ENCODE measurements around the gene TFAP2B. TPM values are rescaled to one million over a fixed set of nuclear protein-coding genes. Genes with fewer than 3 reads are reported as not detected.

TFAP2B gene
- total RNA-seq, 2 donors from 2014 or later = not detected

DNA sequence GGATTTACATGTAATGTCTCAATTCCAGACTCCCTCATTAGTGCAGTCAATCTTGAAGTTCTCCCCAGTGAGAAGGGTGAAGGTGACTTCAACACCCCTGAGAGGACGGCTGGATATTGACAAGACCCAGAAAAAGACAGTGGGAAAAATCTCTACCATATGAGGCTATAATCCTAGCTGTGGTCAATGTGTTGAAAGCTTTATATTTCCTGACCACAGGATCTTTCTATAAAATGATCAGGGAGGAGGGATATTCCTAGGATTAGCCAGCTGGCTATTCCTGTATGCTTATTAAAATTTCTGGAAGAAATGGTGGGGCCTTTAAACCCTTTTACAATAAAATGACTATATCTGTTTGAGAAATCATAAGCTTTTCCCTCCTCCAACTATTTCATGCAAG lies 43.0 kb downstream of the TFAP2B start:
- H3K27ac ChIP-seq (ENCODE audit: low read depth, low read length) = no peak overlapping the region
- H3K9me3 ChIP-seq (ENCODE audit: control insufficient read depth, low read length) = no peaks in the 10 kb centered on the region
- H3K4me3 ChIP-seq (ENCODE audit: low read length) = no peak overlapping the region
- no peaks in the 10 kb centered on the region for H3K4me1 ChIP-seq (ENCODE audit: control insufficient read depth, insufficient read depth, low read length)
- Mint-ChIP-seq H3K4me1 (peaks cover 13% of the 10 kb centered on the region), H3K36me3 (ENCODE audit: low read depth) (no peaks in the 10 kb centered on the region), H3K4me3 (no peak overlapping the region), H3K27ac (no peak overlapping the region), H3K9me3 (no peaks in the 10 kb centered on the region), H3K27me3 (ENCODE audit: insufficient read depth) (peaks cover 74% of the 10 kb centered on the region)
- TF ChIP-seq, protein P1, sequence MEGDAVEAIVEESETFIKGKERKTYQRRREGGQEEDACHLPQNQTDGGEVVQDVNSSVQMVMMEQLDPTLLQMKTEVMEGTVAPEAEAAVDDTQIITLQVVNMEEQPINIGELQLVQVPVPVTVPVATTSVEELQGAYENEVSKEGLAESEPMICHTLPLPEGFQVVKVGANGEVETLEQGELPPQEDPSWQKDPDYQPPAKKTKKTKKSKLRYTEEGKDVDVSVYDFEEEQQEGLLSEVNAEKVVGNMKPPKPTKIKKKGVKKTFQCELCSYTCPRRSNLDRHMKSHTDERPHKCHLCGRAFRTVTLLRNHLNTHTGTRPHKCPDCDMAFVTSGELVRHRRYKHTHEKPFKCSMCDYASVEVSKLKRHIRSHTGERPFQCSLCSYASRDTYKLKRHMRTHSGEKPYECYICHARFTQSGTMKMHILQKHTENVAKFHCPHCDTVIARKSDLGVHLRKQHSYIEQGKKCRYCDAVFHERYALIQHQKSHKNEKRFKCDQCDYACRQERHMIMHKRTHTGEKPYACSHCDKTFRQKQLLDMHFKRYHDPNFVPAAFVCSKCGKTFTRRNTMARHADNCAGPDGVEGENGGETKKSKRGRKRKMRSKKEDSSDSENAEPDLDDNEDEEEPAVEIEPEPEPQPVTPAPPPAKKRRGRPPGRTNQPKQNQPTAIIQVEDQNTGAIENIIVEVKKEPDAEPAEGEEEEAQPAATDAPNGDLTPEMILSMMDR (conservative IDR thresholded peaks at IDR 0.05) = no peak
- H3K36me3 ChIP-seq (ENCODE audit: control insufficient read depth, insufficient read depth, low read length) = no peaks in the 10 kb centered on the region
- no peak for DNase-seq
- peaks cover 63% of the 10 kb centered on the region for H3K27me3 ChIP-seq (ENCODE audit: control insufficient read depth, insufficient read depth, low read length, poor library complexity, severe bottlenecking)
- 0% methylated on average over 1 of the region's 1 CpG; no CpG with 5 or more reads in 1 of the 2 experiments for WGBS, 2 experiments (ENCODE audit: insufficient coverage in 1 of 2, insufficient read length in 1 of 2)
- no peak overlapping the region for H3K9ac ChIP-seq (ENCODE audit: extremely low read depth, low read length, poor library complexity, severe bottlenecking)

DNA sequence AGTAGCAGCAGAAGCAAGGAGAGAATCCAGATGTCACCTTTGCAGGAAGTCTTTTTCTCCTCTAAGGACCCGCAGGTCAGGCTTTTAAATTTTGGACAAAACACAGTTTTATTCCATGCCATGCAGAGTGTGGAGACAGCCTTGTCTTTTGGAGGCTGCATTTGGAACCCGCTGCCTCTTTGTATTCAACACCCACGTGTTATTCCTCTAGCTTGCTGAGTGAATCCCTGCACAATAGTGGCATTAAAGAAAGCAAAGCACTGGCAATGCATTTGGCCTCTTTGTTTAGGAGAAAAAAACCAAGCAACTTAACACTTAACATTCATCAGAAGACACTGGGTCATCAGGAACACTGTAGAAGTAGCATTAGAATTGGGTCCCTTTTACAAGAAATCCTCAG lies 43.5 kb downstream of the TFAP2B start:
- Mint-ChIP-seq H3K4me3 (no peak overlapping the region), H3K4me1 (peaks cover 13% of the 10 kb centered on the region), H3K36me3 (ENCODE audit: low read depth) (no peaks in the 10 kb centered on the region), H3K27me3 (ENCODE audit: insufficient read depth) (peaks cover 72% of the 10 kb centered on the region), H3K9me3 (no peaks in the 10 kb centered on the region), H3K27ac (no peak overlapping the region)
- Histone ChIP-seq H3K4me1 (ENCODE audit: control insufficient read depth, insufficient read depth, low read length) (no peaks in the 10 kb centered on the region), H3K27me3 (ENCODE audit: control insufficient read depth, insufficient read depth, low read length, poor library complexity, severe bottlenecking) (peaks cover 67% of the 10 kb centered on the region), H3K27ac (ENCODE audit: low read depth, low read length) (no peak overlapping the region), H3K9ac (ENCODE audit: extremely low read depth, low read length, poor library complexity, severe bottlenecking) (no peak overlapping the region), H3K4me3 (ENCODE audit: low read length) (no peak overlapping the region), H3K36me3 (ENCODE audit: control insufficient read depth, insufficient read depth, low read length) (no peaks in the 10 kb centered on the region), H3K9me3 (ENCODE audit: control insufficient read depth, low read length) (no peaks in the 10 kb centered on the region)
- no peak for DNase-seq
- 67 to 72% methylated on average over 3 of the region's 3 CpGs for WGBS, 2 experiments (ENCODE audit: insufficient coverage in 1 of 2, insufficient read length in 1 of 2)
- TF ChIP-seq, protein P1 (conservative IDR thresholded peaks at IDR 0.05) = no peak

DNA sequence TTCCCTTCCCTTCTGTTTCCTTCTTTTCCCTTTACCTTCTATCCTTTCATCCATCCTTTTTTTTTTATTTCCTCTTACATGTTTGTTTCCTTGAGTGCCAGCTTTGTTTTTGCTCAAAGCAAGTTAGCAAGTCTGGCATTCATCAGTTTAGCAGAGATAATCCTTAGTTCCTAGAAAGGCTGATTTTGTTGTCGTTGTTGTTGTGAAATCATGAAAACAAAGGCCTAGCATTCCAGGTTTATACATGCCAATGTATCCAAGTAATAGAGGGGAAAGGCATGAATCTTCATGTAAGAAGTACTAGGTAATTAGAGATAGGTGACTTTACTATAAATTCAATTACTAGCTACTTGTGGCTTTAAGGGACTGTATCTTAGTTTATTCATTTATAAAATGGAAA lies 45.9 kb downstream of the TFAP2B start:
- H3K36me3 Mint-ChIP-seq (ENCODE audit: low read depth) = no peaks in the 10 kb centered on the region
- Histone ChIP-seq H3K36me3 (ENCODE audit: control insufficient read depth, insufficient read depth, low read length) (no peaks in the 10 kb centered on the region), H3K9ac (ENCODE audit: extremely low read depth, low read length, poor library complexity, severe bottlenecking) (no peak overlapping the region), H3K4me3 (ENCODE audit: low read length) (no peak overlapping the region), H3K4me1 (ENCODE audit: control insufficient read depth, insufficient read depth, low read length) (peaks cover 5% of the 10 kb centered on the region), H3K27me3 (ENCODE audit: control insufficient read depth, insufficient read depth, low read length, poor library complexity, severe bottlenecking) (peaks cover 74% of the 10 kb centered on the region), H3K27ac (ENCODE audit: low read depth, low read length) (no peak overlapping the region), H3K9me3 (ENCODE audit: control insufficient read depth, low read length) (no peaks in the 10 kb centered on the region)
- no peaks in the 10 kb centered on the region for H3K9me3 Mint-ChIP-seq
- H3K4me1 Mint-ChIP-seq = peaks cover 27% of the 10 kb centered on the region
- no peak for DNase-seq
- no peak overlapping the region for H3K27ac Mint-ChIP-seq
- H3K27me3 Mint-ChIP-seq (ENCODE audit: insufficient read depth) = peaks cover 68% of the 10 kb centered on the region
- 45 to 75% methylated on average over 1 of the region's 1 CpG for WGBS, 2 experiments (ENCODE audit: insufficient coverage in 1 of 2, insufficient read length in 1 of 2)
- no peak overlapping the region for H3K4me3 Mint-ChIP-seq
- TF ChIP-seq, protein P1 (conservative IDR thresholded peaks at IDR 0.05) = no peak

Data from endodermal cell (in vitro differentiated cells).